GM21717 (cell line): ENCODE results near the gene PRICKLE1.

Experiments used
- ATAC-seq: cut with Tn5 transposase; IDR thresholded peaks from one replicate; pipeline ENCODE4 v1.9.1; 2021; ENCODE audit warnings: mild to moderate bottlenecking, moderate library complexity; ENCODE audit not compliant: unreplicated experiment

Gene PRICKLE1

GRCh38 chr12:42462486-42462885 is 127.1 kb downstream of the PRICKLE1 start:
- no peak for ATAC-seq

- no peak for ATAC-seq
Observed at GRCh38 chr12:42459336-42459847, 130.2 kb downstream of the PRICKLE1 start.

GRCh38 chr12:42458575-42458974 is 131.0 kb downstream of the PRICKLE1 start:
- no peak for ATAC-seq

GRCh38 chr12:42450248-42450647 is 139.3 kb downstream of the PRICKLE1 start:
- ATAC-seq, result no peak

GRCh38 chr12:42448841-42449240 is 140.7 kb downstream of the PRICKLE1 start:
- no peak for ATAC-seq

- ATAC-seq, result no peak
Observed at GRCh38 chr12:42447371-42447786, 142.2 kb downstream of the PRICKLE1 start.

- ATAC-seq, result no peak
Observed at GRCh38 chr12:42446761-42447160, 142.8 kb downstream of the PRICKLE1 start.

GRCh38 chr12:42445891-42446290 is 143.7 kb downstream of the PRICKLE1 start:
- ATAC-seq, result no peak

- no peak for ATAC-seq
Observed at GRCh38 chr12:42444192-42444943, 145.2 kb downstream of the PRICKLE1 start.

GRCh38 chr12:42442888-42443287 is 146.7 kb downstream of the PRICKLE1 start:
- ATAC-seq, result no peak

- ATAC-seq, result no peak
Observed at GRCh38 chr12:42442311-42442759, 147.2 kb downstream of the PRICKLE1 start.

GRCh38 chr12:42440608-42441007 is 148.9 kb downstream of the PRICKLE1 start:
- ATAC-seq, result no peak

GRCh38 chr12:42432517-42433140 is 156.9 kb downstream of the PRICKLE1 start:
- no peak for ATAC-seq

- ATAC-seq, result no peak
Observed at GRCh38 chr12:42428850-42429249, 160.7 kb downstream of the PRICKLE1 start.

GRCh38 chr12:42426746-42427145 is 162.8 kb downstream of the PRICKLE1 start:
- ATAC-seq, result no peak

- ATAC-seq, result no peak
Observed at GRCh38 chr12:42422785-42423184, 166.8 kb downstream of the PRICKLE1 start.

- ATAC-seq, result peak; percentile 96
Observed at GRCh38 chr12:42421844-42422779, 167.4 kb downstream of the PRICKLE1 start.

- no peak for ATAC-seq
Observed at GRCh38 chr12:42420395-42420794, 169.2 kb downstream of the PRICKLE1 start.

- ATAC-seq, result no peak
Observed at GRCh38 chr12:42410340-42410739, 179.2 kb downstream of the PRICKLE1 start.

- ATAC-seq, result no peak
Observed at GRCh38 chr12:42409471-42409870, 180.1 kb downstream of the PRICKLE1 start.

- no peak for ATAC-seq
Observed at GRCh38 chr12:42407306-42407705, 182.2 kb downstream of the PRICKLE1 start.
